Activated CD4-positive, alpha-beta T cell treated with anti-CD3 and anti-CD28 coated beads, Interleukin-2, amount 10 ng/mL, durations not matched to agents 7 days and 5 days (primary cell): ENCODE measurements around the gene DNAH14. TPM values are rescaled to one million over a fixed set of nuclear protein-coding genes. Genes with fewer than 3 reads are reported as not detected.
"Not testable (repeated sequence)": the region's sequence is repeated elsewhere in the genome, so short reads cannot be mapped to it uniquely, and the experiment has no call there.

Source experiments
- CTCF ChIA-PET: fragments of 350-600 bp; sonication (Branson Sonifier 250); formaldehyde crosslinking; loops from one replicate; lab custom pipeline; 2021; ENCODE audit warnings: antibody characterized with exemption; lab: Charles Lee
- POLR2A ChIA-PET: fragments of 350-600 bp; sonication (Branson Sonifier 250); formaldehyde crosslinking; loops from one replicate; lab custom pipeline; 2021; ENCODE audit warnings: antibody characterized with exemption; lab: Charles Lee
- DNase-seq: peaks from one replicate; pipeline ENCODE4 v3.0.0-alpha.2; 2020
- H3K27ac Mint-ChIP-seq: one replicate; pipeline ENCODE4 v1.8.0; 2021; ENCODE audit warnings: mild to moderate bottlenecking, moderate library complexity, mixed read lengths
- H3K27me3 Mint-ChIP-seq: one replicate; pipeline ENCODE4 v1.8.0; 2021; ENCODE audit warnings: mixed read lengths
- H3K36me3 Mint-ChIP-seq: one replicate; pipeline ENCODE4 v1.8.0; 2021; ENCODE audit warnings: low read depth, mixed read lengths
- H3K4me1 Mint-ChIP-seq: one replicate; pipeline ENCODE4 v1.8.0; 2021; ENCODE audit warnings: mixed read lengths
- H3K4me3 Mint-ChIP-seq: one replicate; pipeline ENCODE4 v1.8.0; 2021; ENCODE audit warnings: mild to moderate bottlenecking, moderate library complexity, mixed read lengths
- H3K9me3 Mint-ChIP-seq: one replicate; pipeline ENCODE4 v1.8.0; 2021; ENCODE audit warnings: mixed read lengths
- total RNA-seq, 2 experiments: library from RNA; stranded (reverse); gene quantifications; one replicate each; pipeline ENCODE4 v1.2.3, GENCODE V29; 2021

DNAH14 gene
- total RNA-seq, 2 experiments from 2014 or later, result 0.40 to 0.82 TPM

GRCh38 chr1:224900062-224900630, 29.3 kb upstream of the DNAH14 start:
- H3K9me3 Mint-ChIP-seq, result peaks cover 5% of the 10 kb centered on the region
- ChIA-PET POLR2A (no interaction called here), CTCF (no interaction called here)
- DNase-seq, result no peak
- no peak overlapping the region for H3K4me3 Mint-ChIP-seq
- no peaks in the 10 kb centered on the region for H3K36me3 Mint-ChIP-seq
- H3K4me1 Mint-ChIP-seq, result no peaks in the 10 kb centered on the region
- peaks cover 12% of the 10 kb centered on the region for H3K27me3 Mint-ChIP-seq
- no peak overlapping the region for H3K27ac Mint-ChIP-seq

GRCh38 chr1:224901087-224901810, 28.2 kb upstream of the DNAH14 start:
- Mint-ChIP-seq H3K27me3 (peaks cover 13% of the 10 kb centered on the region), H3K36me3 (no peaks in the 10 kb centered on the region), H3K9me3 (peaks cover 5% of the 10 kb centered on the region), H3K4me3 (no peak overlapping the region), H3K4me1 (no peaks in the 10 kb centered on the region), H3K27ac (no peak overlapping the region)
- no peak for DNase-seq
- ChIA-PET CTCF (no interaction called here), POLR2A (no interaction called here)

GRCh38 chr1:224903955-224904354, 25.5 kb upstream of the DNAH14 start:
- ChIA-PET POLR2A (no interaction called here), CTCF (interaction anchor here (1.0 kb wide), 1 partner anchor 9 kb away, joined by 4 read pairs; no protein-coding TSS in a partner anchor)
- H3K27me3 Mint-ChIP-seq, result peaks cover 16% of the 10 kb centered on the region
- H3K4me1 Mint-ChIP-seq, result no peaks in the 10 kb centered on the region
- H3K4me3 Mint-ChIP-seq, result no peak overlapping the region
- H3K27ac Mint-ChIP-seq, result no peak overlapping the region
- no peaks in the 10 kb centered on the region for H3K36me3 Mint-ChIP-seq
- DNase-seq, result no peak
- H3K9me3 Mint-ChIP-seq, result no peaks in the 10 kb centered on the region

- H3K27me3 Mint-ChIP-seq, result peaks cover 12% of the 10 kb centered on the region
- no peaks in the 10 kb centered on the region for H3K36me3 Mint-ChIP-seq
- ChIA-PET CTCF (no interaction called here), POLR2A (no interaction called here)
- DNase-seq, result no peak
- H3K9me3 Mint-ChIP-seq, result peaks cover 6% of the 10 kb centered on the region
- no peak overlapping the region for H3K4me3 Mint-ChIP-seq
- H3K4me1 Mint-ChIP-seq, result no peaks in the 10 kb centered on the region
- H3K27ac Mint-ChIP-seq, result no peak overlapping the region
Measured at GRCh38 chr1:224906340-224906739, 23.1 kb upstream of the DNAH14 start.

GRCh38 chr1:224911217-224911616, 18.3 kb upstream of the DNAH14 start:
- Mint-ChIP-seq H3K36me3 (no peaks in the 10 kb centered on the region), H3K4me1 (no peaks in the 10 kb centered on the region), H3K9me3 (peaks cover 12% of the 10 kb centered on the region), H3K27me3 (peaks cover 7% of the 10 kb centered on the region), H3K27ac (no peak overlapping the region), H3K4me3 (no peak overlapping the region)
- CTCF ChIA-PET, result no interaction called here
- no peak for DNase-seq
- POLR2A ChIA-PET, result no interaction called here

- peaks cover 12% of the 10 kb centered on the region for H3K9me3 Mint-ChIP-seq
- ChIA-PET CTCF (no interaction called here), POLR2A (no interaction called here)
- H3K27ac Mint-ChIP-seq, result no peak overlapping the region
- no peak for DNase-seq
- no peak overlapping the region for H3K4me3 Mint-ChIP-seq
- H3K36me3 Mint-ChIP-seq, result no peaks in the 10 kb centered on the region
- peaks cover 9% of the 10 kb centered on the region for H3K27me3 Mint-ChIP-seq
- H3K4me1 Mint-ChIP-seq, result no peaks in the 10 kb centered on the region
Measured at GRCh38 chr1:224914292-224914900, 15.1 kb upstream of the DNAH14 start.

GRCh38 chr1:224919508-224919907, 10.0 kb upstream of the DNAH14 start:
- Mint-ChIP-seq H3K4me1 (no peaks in the 10 kb centered on the region), H3K9me3 (no peaks in the 10 kb centered on the region), H3K4me3 (no peak overlapping the region), H3K27me3 (peaks cover 10% of the 10 kb centered on the region), H3K27ac (no peak overlapping the region), H3K36me3 (no peaks in the 10 kb centered on the region)
- DNase-seq, result no peak
- POLR2A ChIA-PET, result no interaction called here
- CTCF ChIA-PET, result no interaction called here

GRCh38 chr1:224920930-224921329, 8.5 kb upstream of the DNAH14 start:
- POLR2A ChIA-PET, result no interaction called here
- H3K4me1 Mint-ChIP-seq, result no peaks in the 10 kb centered on the region
- H3K36me3 Mint-ChIP-seq, result no peaks in the 10 kb centered on the region
- H3K27me3 Mint-ChIP-seq, result peaks cover 10% of the 10 kb centered on the region
- CTCF ChIA-PET, result no interaction called here
- H3K4me3 Mint-ChIP-seq, result no peak overlapping the region
- no peak for DNase-seq
- H3K27ac Mint-ChIP-seq, result no peak overlapping the region
- no peaks in the 10 kb centered on the region for H3K9me3 Mint-ChIP-seq

- no peak for DNase-seq
- Mint-ChIP-seq H3K4me3 (no peak overlapping the region), H3K9me3 (no peaks in the 10 kb centered on the region), H3K36me3 (no peaks in the 10 kb centered on the region), H3K4me1 (no peaks in the 10 kb centered on the region), H3K27ac (no peak overlapping the region), H3K27me3 (peaks cover 12% of the 10 kb centered on the region)
- POLR2A ChIA-PET, result no interaction called here
- CTCF ChIA-PET, result no interaction called here
Measured at GRCh38 chr1:224921354-224921753, 8.1 kb upstream of the DNAH14 start.

- CTCF ChIA-PET, result interaction anchor here (0.9 to 1.1 kb wide), 3 partner anchors 14 to 409 kb away, joined by 3 to 6 read pairs (median 3); no protein-coding TSS in a partner anchor
Measured at GRCh38 chr1:224922404-224923164, 6.9 kb upstream of the DNAH14 start.

GRCh38 chr1:224923726-224924125, 5.7 kb upstream of the DNAH14 start:
- CTCF ChIA-PET, result no interaction called here
- POLR2A ChIA-PET, result no interaction called here
- Mint-ChIP-seq H3K36me3 (no peaks in the 10 kb centered on the region), H3K27me3 (peaks cover 13% of the 10 kb centered on the region), H3K4me1 (no peaks in the 10 kb centered on the region), H3K4me3 (no peak overlapping the region), H3K9me3 (no peaks in the 10 kb centered on the region), H3K27ac (no peak overlapping the region)
- no peak for DNase-seq

More at GRCh38 chr1:224922404-224923164, 6.9 kb upstream of the DNAH14 start:
- no peaks in the 10 kb centered on the region for H3K9me3 Mint-ChIP-seq
- H3K4me3 Mint-ChIP-seq, result no peak overlapping the region
- POLR2A ChIA-PET, result no interaction called here
- no peaks in the 10 kb centered on the region for H3K4me1 Mint-ChIP-seq
- no peak overlapping the region for H3K27ac Mint-ChIP-seq
- peaks cover 9% of the 10 kb centered on the region for H3K27me3 Mint-ChIP-seq
- no peaks in the 10 kb centered on the region for H3K36me3 Mint-ChIP-seq
- DNase-seq, result no peak

GRCh38 chr1:224927631-224928030, 1.8 kb upstream of the DNAH14 start:
- DNase-seq, H3K4me3 Mint-ChIP-seq, POLR2A ChIA-PET, H3K9me3 Mint-ChIP-seq, H3K27ac Mint-ChIP-seq, H3K36me3 Mint-ChIP-seq, CTCF ChIA-PET, H3K4me1 Mint-ChIP-seq: not testable (repeated sequence)
- H3K27me3 Mint-ChIP-seq, result peaks cover 27% of the 10 kb centered on the region

- CTCF ChIA-PET, result no interaction called here
- peak overlapping the region; percentile 59 for H3K4me3 Mint-ChIP-seq
Measured at GRCh38 chr1:224928906-224929305, 569 bp upstream of the DNAH14 start.

More at GRCh38 chr1:224928906-224929305, 569 bp upstream of the DNAH14 start:
- POLR2A ChIA-PET, result no interaction called here
- no peak for DNase-seq
- Mint-ChIP-seq H3K4me1 (peaks cover 3% of the 10 kb centered on the region), H3K36me3 (peaks cover 6% of the 10 kb centered on the region), H3K27me3 (peaks cover 27% of the 10 kb centered on the region), H3K9me3 (peaks cover 18% of the 10 kb centered on the region), H3K27ac (no peak overlapping the region)
